HepG2 (cell line): Measurements from ENCODE around the gene RGS8. TPM values are rescaled to one million over a fixed set of nuclear protein-coding genes. Genes with fewer than 3 reads are reported as not detected.
"Not testable (repeated sequence)": the region's sequence is repeated elsewhere in the genome, so short reads cannot be mapped to it uniquely, and the experiment has no call there.

Experiments
- ATAC-seq: fragments of 200-7000 bp; cut with Tn5 transposase; 3 replicates; pipeline ENCODE4 v1.9.1; 2020; ENCODE audit warnings: mild to moderate bottlenecking, moderate library complexity
- BruUV-seq: library from RNA; stranded (reverse); fragments of 400-500 nt; replicated peaks from 2 replicates; lab custom pipeline; 2021; lab: Mats Ljungman, UMichigan
- CTCF ChIA-PET: fragments of 300-600 bp; formaldehyde crosslinking; extraction: SDS; loops from one replicate; lab custom pipeline; 2021; ENCODE audit warnings: low total read pairs, inconsistent platforms, low intra/inter-chr PET ratio; lab: Yijun Ruan, JAX
- POLR2A ChIA-PET: fragments of 350-600 bp; sonication (Branson Sonifier 250); formaldehyde crosslinking; loops from one replicate; lab custom pipeline; 2020; ENCODE audit warnings: antibody characterized with exemption, inconsistent platforms; lab: Yijun Ruan, JAX
- DNase-seq: peaks from one replicate; pipeline ENCODE4 v3.0.0-alpha.2; 2015; ENCODE audit warnings: low spot score
- FAIRE-seq: peaks from 3 replicates; lab custom pipeline; 2011; peaks lifted over from hg19 to GRCh38; lab: Jason Lieb, UNC
- H2AFZ ChIP-seq: one replicate; pipeline ENCODE4 v1.6.1; 2011; ENCODE audit warnings: low read length, inconsistent platforms
- H3K27ac ChIP-seq: fragments of 300-600 bp; 3 replicates; pipeline ENCODE4 v1.8.0; 2011; ENCODE audit warnings: mixed run types, mild to moderate bottlenecking, mixed read lengths, low read length, inconsistent platforms; ENCODE audit not compliant: insufficient read depth; ENCODE audit errors: extremely low read length
- H3K27me3 ChIP-seq, 2 experiments: fragments of 200-600 bp in 1 of 2; 2 replicates in 1 of 2; 3 replicates in 1 of 2; pipeline versions ENCODE4 v1.6.0 to v1.8.0; 2011; ENCODE audit warnings: low read length in 2 of 2, mild to moderate bottlenecking in 2 of 2, moderate library complexity in 2 of 2, inconsistent platforms in 1 of 2; ENCODE audit not compliant: insufficient read depth in 2 of 2, control insufficient read depth in 1 of 2
- H3K36me3 ChIP-seq, 2 experiments: fragments of 200-600 bp in 1 of 2; replicated peaks in 1 of 2; 2 replicates in 1 of 2; 3 replicates in 1 of 2; pipeline versions ENCODE4 v1.5.1 to v1.8.0; 2011; ENCODE audit warnings: low read length in 2 of 2, inconsistent platforms in 1 of 2; ENCODE audit not compliant: insufficient read depth in 2 of 2, control insufficient read depth in 1 of 2
- H3K4me1 ChIP-seq: 2 replicates; pipeline ENCODE4 v1.5.1; 2012; ENCODE audit warnings: low read length, inconsistent platforms; ENCODE audit not compliant: insufficient read depth
- H3K4me2 ChIP-seq: 2 replicates; pipeline ENCODE4 v1.6.0; 2011; ENCODE audit warnings: low read depth, low read length, inconsistent platforms
- H3K4me3 ChIP-seq, 3 experiments: fragments of 200-600 bp in 1 of 3; sonication (generic), shearing (Covaris generic) in 1 of 3; replicated peaks in 1 of 3; 2 replicates each; pipeline ENCODE4 v1.5.1; 2011 to 2016; ENCODE audit warnings: low read length in 3 of 3, inconsistent platforms in 2 of 3, low read depth in 2 of 3, mild to moderate bottlenecking in 2 of 3, control low read depth in 1 of 3, mixed read lengths in 1 of 3; ENCODE audit not compliant: insufficient read depth in 1 of 3
- H3K79me2 ChIP-seq: one replicate; pipeline ENCODE4 v1.6.1; 2011; ENCODE audit warnings: low read length, inconsistent platforms; ENCODE audit not compliant: insufficient read depth
- H3K9ac ChIP-seq: 2 replicates; pipeline ENCODE4 v1.6.0; 2011; ENCODE audit warnings: mild to moderate bottlenecking, low read depth, low read length, inconsistent platforms; ENCODE audit not compliant: insufficient read depth
- H3K9me3 ChIP-seq: 2 replicates; pipeline ENCODE4 v1.5.1; 2012; ENCODE audit warnings: mild to moderate bottlenecking, low read length
- H4K20me1 ChIP-seq: 2 replicates; pipeline ENCODE4 v1.6.0; 2011; ENCODE audit warnings: inconsistent platforms, mild to moderate bottlenecking, low read length, moderate library complexity; ENCODE audit not compliant: insufficient read depth
- CREM ChIP-seq, 2 experiments: sonication (generic) in 1 of 2; formaldehyde crosslinking in 1 of 2; IDR thresholded peaks; 2 replicates each; pipeline versions ENCODE4 v1.4.0 to v1.6.1; 2016 to 2020; ENCODE audit warnings: antibody characterized with exemption in 1 of 2, mild to moderate bottlenecking in 1 of 2, missing genetic modification reagents in 1 of 2
- GATA4 ChIP-seq: sonication (generic); IDR thresholded peaks from 2 replicates; pipeline ENCODE4 v1.6.1; 2016; ENCODE audit warnings: antibody characterized with exemption, low read depth, borderline replicate concordance
- ISL2 ChIP-seq: sonication (generic); formaldehyde crosslinking; IDR thresholded peaks from 2 replicates; pipeline ENCODE4 v1.5.0; 2020; ENCODE audit warnings: missing genetic modification reagents
- JUND ChIP-seq: sonication (generic); formaldehyde crosslinking; IDR thresholded peaks from 2 replicates; pipeline ENCODE4 v1.8.0; 2022; ENCODE audit warnings: mild to moderate bottlenecking, missing genetic modification reagents
- MIXL1 ChIP-seq: IDR thresholded peaks from 2 replicates; pipeline ENCODE4 v1.6.1; 2016
- NCOA1 ChIP-seq: sonication (generic); formaldehyde crosslinking; IDR thresholded peaks from 2 replicates; pipeline ENCODE4 v1.9.0; 2021; ENCODE audit warnings: missing genetic modification reagents
- NR1H2 ChIP-seq: sonication (generic); formaldehyde crosslinking; IDR thresholded peaks from 2 replicates; pipeline ENCODE4 v1.8.1; 2022; ENCODE audit warnings: low read depth, missing genetic modification reagents, borderline replicate concordance
- RCOR2 ChIP-seq: IDR thresholded peaks from 2 replicates; pipeline ENCODE4 v1.6.1; 2016; ENCODE audit warnings: missing biosample characterization, missing genetic modification reagents
- ZNF263 ChIP-seq: sonication (generic); formaldehyde crosslinking; IDR thresholded peaks from 2 replicates; pipeline ENCODE4 v1.4.0; 2020; ENCODE audit warnings: missing genetic modification reagents
- ZNF446 ChIP-seq: sonication (generic); formaldehyde crosslinking; IDR thresholded peaks from 2 replicates; pipeline ENCODE4 v1.5.0; 2020; ENCODE audit warnings: mild to moderate bottlenecking, missing genetic modification reagents
- ZNF768 ChIP-seq: sonication (generic); formaldehyde crosslinking; IDR thresholded peaks from 2 replicates; pipeline ENCODE4 v1.4.0; 2020; ENCODE audit warnings: missing genetic modification reagents
- WGBS: methylation state at CpG from one replicate; pipeline ENCODE4 v1.1.6; 2017; ENCODE audit warnings: low lambda C conversion rate; 5-methylcytosine and 5-hydroxymethylcytosine counted together
- in situ Hi-C: cut with HindIII; loops from 2 replicates; pipeline ENCODE4 v1.10.0; 2017; ENCODE audit warnings: low pct_unique_long_range_greater_than_20kb; ENCODE audit not compliant: extremely low pct_ligation_motif_present
- intact Hi-C: fragments of 100-400 bp; cut with micrococcal nuclease; formaldehyde crosslinking; loops from one replicate; pipeline ENCODE4 v1.10.0; 2022; ENCODE audit not compliant: unreplicated experiment
- polyA plus RNA-seq, 8 experiments: library from polyadenylated mRNA; depleted of rRNA in 3 of 8; stranded (reverse) in 7 of 8; unstranded in 1 of 8; fragments of >200 nt; fragmentation: Illumina TruSeq in 4 of 8; extraction: Trizol in 4 of 8; gene quantifications; 2 replicates each; pipeline versions ENCODE4 v1.2.1 to v1.2.3, GENCODE V29; 2011 to 2016; ENCODE audit warnings: low read depth in 4 of 8, missing spikeins in 1 of 8, mixed read lengths in 1 of 8; ENCODE audit not compliant: insufficient read depth in 1 of 8
- total RNA-seq, 5 experiments: library from RNA; depleted of rRNA; stranded (reverse); fragments of >200 nt; fragmentation: Illumina TruSeq; extraction: Trizol; gene quantifications; 2 replicates each; pipeline ENCODE4 v1.2.3, GENCODE V29; 2016; ENCODE audit warnings: low read depth in 1 of 5

RGS8 gene
- total and polyA plus RNA-seq, 2 of the 13 experiments (the other 11 are each of a cell fraction or from before 2014, with no cell fraction given), result not detected

DNA sequence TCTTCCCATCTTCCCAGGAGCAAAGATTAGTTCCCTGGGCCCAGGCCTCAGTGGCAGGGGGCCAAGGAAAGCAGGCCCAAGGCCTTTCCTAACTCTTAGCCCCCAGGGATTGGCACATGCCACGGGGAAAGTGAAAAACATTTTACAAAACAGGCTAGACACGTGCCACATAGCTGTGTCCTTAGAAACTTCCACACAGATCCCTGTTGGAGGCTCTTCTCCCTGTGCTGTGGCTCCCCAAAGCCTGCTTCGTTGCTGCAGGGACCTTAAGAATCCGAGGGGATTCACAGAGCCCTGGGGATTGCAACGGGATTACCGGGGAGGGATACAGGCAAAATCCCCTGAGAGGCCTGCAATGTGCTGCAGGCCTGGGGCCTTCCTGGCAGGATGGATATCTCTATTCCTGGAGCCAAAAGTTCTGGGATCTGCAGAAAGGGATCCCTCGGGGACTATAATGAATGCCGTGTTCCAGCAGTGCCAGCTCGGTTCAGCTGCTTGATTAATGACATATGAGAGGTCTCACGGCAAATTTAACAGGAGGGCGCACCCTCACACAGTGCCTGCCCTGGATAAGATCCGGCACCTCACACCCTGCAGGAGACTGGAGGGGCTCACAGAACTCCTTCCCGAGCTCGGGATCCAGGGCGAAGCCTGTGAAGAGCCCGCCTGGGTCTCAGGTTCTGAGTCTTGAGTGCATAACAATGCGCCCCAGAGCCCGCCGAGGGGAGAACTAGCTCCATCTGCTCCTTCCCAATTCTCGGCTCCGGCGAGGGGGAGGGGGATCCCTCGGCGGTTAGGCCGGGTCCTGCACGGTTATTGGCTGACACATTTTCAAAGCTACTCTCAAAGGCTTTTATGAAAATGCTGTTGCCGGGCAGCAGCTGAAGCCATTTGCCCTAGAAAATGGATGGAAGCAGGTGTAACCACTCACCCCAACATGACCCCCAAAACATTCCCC, 15.3 kb upstream of the RGS8 start (continued):
- TF ChIP-seq ISL2 (CRISPR knock-in tag) (no peak), GATA4 (no peak), NCOA1 (CRISPR knock-in tag) (no peak), RCOR2 (CRISPR knock-in tag) (no peak)

DNA sequence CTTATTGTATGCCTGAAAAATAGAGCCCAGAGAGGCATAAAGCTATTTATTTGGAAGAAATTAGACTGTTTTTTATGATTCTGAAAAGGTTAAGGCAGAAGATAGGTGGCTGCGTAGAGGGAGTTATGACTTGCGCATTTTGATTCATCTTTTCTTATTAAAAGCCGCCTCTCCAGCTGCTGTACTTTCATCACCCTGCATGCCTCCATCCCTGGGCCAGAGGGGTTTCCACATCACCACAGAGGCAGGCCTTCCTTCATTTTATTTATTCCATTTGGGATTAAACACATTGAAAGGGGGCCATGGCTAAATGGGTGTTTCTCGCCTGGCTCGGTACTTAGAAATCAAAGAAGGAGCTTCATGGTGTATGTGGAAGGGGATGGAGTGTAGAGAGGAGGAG, 14.6 kb upstream of the RGS8 start:
- no TSS peak for BruUV-seq
- Histone ChIP-seq H2AFZ (no peak overlapping the region), H3K27ac (no peak overlapping the region), H4K20me1 (no peaks in the 10 kb centered on the region), H3K79me2 (no peaks in the 10 kb centered on the region), H3K9ac (no peak overlapping the region), H3K4me1 (no peaks in the 10 kb centered on the region), H3K4me2 (no peak overlapping the region), H3K9me3 (no peaks in the 10 kb centered on the region), H3K27me3 (peaks cover 0 to 25% of the 10 kb centered on the region in 2 experiments; a peak in 2 of 5 replicates), H3K36me3 (no peaks in the 10 kb centered on the region), H3K4me3 (no peak overlapping the region)
- ATAC-seq (no peak), DNase-seq (no peak), FAIRE-seq (no peak)
- no peak for TF ChIP-seq ZNF768 (CRISPR knock-in tag)
- TF ChIP-seq CREM (IDR thresholded peaks at IDR 0.05), result no peak
- no peak for TF ChIP-seq CREM (CRISPR knock-in tag; IDR thresholded peaks at IDR 0.05)
- no peak for TF ChIP-seq ZNF446 (CRISPR knock-in tag)
- no peak for TF ChIP-seq MIXL1 (CRISPR knock-in tag)
- no peak for TF ChIP-seq ZNF263 (CRISPR knock-in tag)
- no peak for TF ChIP-seq JUND (CRISPR knock-in tag)
- TF ChIP-seq NR1H2 (CRISPR knock-in tag), result no peak
- in situ Hi-C loops, result no loop called here
- 40% methylated on average over 5 of the region's 5 CpGs for WGBS
- intact Hi-C loops, result no loop called here
- ChIA-PET POLR2A (no interaction called here), CTCF (no interaction called here)

GRCh38 chr1:182693139-182693538, 8.8 kb upstream of the RGS8 start:
- CTCF ChIA-PET, H2AFZ ChIP-seq, H3K4me2 ChIP-seq, BruUV-seq, H3K27me3 ChIP-seq, H3K27ac ChIP-seq, DNase-seq, H3K4me3 ChIP-seq, FAIRE-seq, in situ Hi-C loops, POLR2A ChIA-PET, H3K9me3 ChIP-seq, H3K9ac ChIP-seq, H4K20me1 ChIP-seq, H3K79me2 ChIP-seq, H3K4me1 ChIP-seq, ATAC-seq, H3K36me3 ChIP-seq, intact Hi-C loops: not testable (repeated sequence)
